ENCODE data around the gene SNAP25.

Gene SNAP25

DNA sequence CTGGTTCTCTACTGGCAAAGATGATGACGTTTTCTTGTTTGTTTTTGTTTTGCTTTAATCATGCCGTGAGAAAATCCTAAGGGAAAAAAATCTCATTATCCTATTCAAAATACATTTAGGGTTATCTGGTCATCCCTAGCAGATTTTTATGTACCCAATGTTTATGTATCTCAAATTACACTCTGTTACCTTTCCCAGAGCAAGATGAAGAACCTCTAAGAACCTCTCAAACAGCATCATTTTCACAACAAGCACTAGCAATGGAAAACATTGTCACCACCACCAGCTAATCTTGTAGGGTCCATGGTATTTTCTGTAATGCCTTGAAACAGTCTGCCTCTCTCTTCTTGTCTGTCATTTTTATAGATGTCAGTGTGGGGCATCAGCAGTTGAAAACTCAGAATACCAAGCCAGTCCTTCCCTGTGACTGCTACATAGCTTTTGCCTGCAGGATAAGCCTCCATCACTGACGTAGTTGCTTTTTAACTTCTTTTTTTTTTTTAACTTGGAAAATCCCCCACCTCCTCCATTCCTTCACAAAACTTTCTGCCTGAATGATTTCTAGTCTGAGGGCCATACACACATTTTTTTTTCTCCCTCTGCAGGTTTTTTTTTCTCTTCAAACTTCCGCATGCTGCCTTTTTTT, 2.4 kb upstream of the SNAP25 start:
- H4K20me1 ChIP-seq (ENCODE audit: insufficient read depth, low read length) = no peaks in the 10 kb centered on the region
- H3K36me3 ChIP-seq (replicated peaks; ENCODE audit: insufficient read depth, low read length) = no peaks in the 10 kb centered on the region
- TF ChIP-seq EZH2phosphoT487 (IDR thresholded peaks at IDR 0.05; ENCODE audit: low read length) (no peak), EZH2 (optimal IDR thresholded peaks at IDR 0.05; ENCODE audit: low read depth, low read length) (no peak)
- TF ChIP-seq, protein P1, sequence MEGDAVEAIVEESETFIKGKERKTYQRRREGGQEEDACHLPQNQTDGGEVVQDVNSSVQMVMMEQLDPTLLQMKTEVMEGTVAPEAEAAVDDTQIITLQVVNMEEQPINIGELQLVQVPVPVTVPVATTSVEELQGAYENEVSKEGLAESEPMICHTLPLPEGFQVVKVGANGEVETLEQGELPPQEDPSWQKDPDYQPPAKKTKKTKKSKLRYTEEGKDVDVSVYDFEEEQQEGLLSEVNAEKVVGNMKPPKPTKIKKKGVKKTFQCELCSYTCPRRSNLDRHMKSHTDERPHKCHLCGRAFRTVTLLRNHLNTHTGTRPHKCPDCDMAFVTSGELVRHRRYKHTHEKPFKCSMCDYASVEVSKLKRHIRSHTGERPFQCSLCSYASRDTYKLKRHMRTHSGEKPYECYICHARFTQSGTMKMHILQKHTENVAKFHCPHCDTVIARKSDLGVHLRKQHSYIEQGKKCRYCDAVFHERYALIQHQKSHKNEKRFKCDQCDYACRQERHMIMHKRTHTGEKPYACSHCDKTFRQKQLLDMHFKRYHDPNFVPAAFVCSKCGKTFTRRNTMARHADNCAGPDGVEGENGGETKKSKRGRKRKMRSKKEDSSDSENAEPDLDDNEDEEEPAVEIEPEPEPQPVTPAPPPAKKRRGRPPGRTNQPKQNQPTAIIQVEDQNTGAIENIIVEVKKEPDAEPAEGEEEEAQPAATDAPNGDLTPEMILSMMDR (IDR thresholded peaks at IDR 0.05; ENCODE audit: low read length) = no peak
- no peaks in the 10 kb centered on the region for H3K4me1 ChIP-seq (ENCODE audit: low read length)
- H3K4me3 ChIP-seq (ENCODE audit: low read length) = no peak overlapping the region
- H3K9me2 ChIP-seq (replicated peaks; ENCODE audit: insufficient read depth, low read length) = no peaks in the 10 kb centered on the region
- no peaks in the 10 kb centered on the region for H3K79me2 ChIP-seq (ENCODE audit: low read length)
- no peak overlapping the region for H3K9ac ChIP-seq (ENCODE audit: low read length)
- H3K4me2 ChIP-seq (ENCODE audit: low read depth, low read length) = no peak overlapping the region
- H3F3A ChIP-seq (ENCODE audit: insufficient read depth, low read length) = no peaks in the 10 kb centered on the region
- no peak overlapping the region for H3K27ac ChIP-seq (ENCODE audit: low read length)
- DNase-seq = no peak
- H3K27me3 ChIP-seq (replicated peaks; ENCODE audit: insufficient read depth, low read length) = no peaks in the 10 kb centered on the region
- no peaks in the 10 kb centered on the region for H3K9me3 ChIP-seq (replicated peaks; ENCODE audit: insufficient read depth, low read length)
- H2AFZ ChIP-seq (ENCODE audit: low read length) = no peak overlapping the region

DNA sequence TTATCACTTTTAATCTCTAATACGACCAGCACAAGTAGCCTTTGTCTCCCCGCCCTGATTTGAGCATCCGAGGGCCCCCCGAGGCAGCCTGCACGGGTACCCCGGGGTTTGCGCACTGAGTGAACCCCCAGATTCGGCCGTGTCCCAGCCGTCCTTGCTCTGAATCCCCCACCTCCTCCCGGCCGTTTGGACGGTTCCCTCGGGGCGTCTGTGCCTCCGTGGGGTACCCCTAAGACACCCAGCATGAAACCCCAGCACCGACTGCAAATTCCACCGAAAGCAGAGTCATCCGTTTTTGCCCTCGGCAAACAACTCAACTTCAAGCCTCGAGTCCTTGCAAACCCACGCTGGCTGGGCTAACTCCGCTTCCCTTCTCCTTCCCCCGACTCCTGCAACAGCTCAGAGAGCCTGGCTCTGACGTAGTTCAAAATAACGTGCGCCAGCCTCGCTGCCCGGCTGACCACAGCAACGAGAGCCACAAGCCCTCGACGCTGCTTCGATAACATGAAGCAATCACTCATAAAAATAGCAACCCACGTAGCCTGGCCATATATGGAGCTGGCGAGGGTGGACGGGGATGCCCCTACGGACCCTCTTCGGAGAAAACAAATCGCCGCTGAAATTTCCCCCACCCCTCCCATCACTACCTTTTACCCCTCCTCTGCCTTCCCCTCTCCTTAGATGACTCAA, 764 bp upstream of the SNAP25 start:
- no peaks in the 10 kb centered on the region for H3K9me3 ChIP-seq (replicated peaks; ENCODE audit: insufficient read depth, low read length)
- no peaks in the 10 kb centered on the region for H3K36me3 ChIP-seq (replicated peaks; ENCODE audit: insufficient read depth, low read length)
- TF ChIP-seq EZH2 (optimal IDR thresholded peaks at IDR 0.05; ENCODE audit: low read depth, low read length) = no peak
- TF ChIP-seq EZH2phosphoT487 (IDR thresholded peaks at IDR 0.05; ENCODE audit: low read length) = no peak
- TF ChIP-seq, protein P1 (IDR thresholded peaks at IDR 0.05; ENCODE audit: low read length) = no peak
- no peaks in the 10 kb centered on the region for H3K27me3 ChIP-seq (replicated peaks; ENCODE audit: insufficient read depth, low read length)
- H3K4me3 ChIP-seq (ENCODE audit: low read length) = no peak overlapping the region
- no peaks in the 10 kb centered on the region for H3K4me1 ChIP-seq (ENCODE audit: low read length)
- no peak overlapping the region for H3K9ac ChIP-seq (ENCODE audit: low read length)
- H3K27ac ChIP-seq (ENCODE audit: low read length) = no peak overlapping the region
- no peak for DNase-seq
- no peak overlapping the region for H2AFZ ChIP-seq (ENCODE audit: low read length)
- no peaks in the 10 kb centered on the region for H3K79me2 ChIP-seq (ENCODE audit: low read length)
- H3K4me2 ChIP-seq (ENCODE audit: low read depth, low read length) = no peak overlapping the region
- no peaks in the 10 kb centered on the region for H3K9me2 ChIP-seq (replicated peaks; ENCODE audit: insufficient read depth, low read length)
- no peaks in the 10 kb centered on the region for H3F3A ChIP-seq (ENCODE audit: insufficient read depth, low read length)
- H4K20me1 ChIP-seq (ENCODE audit: insufficient read depth, low read length) = no peaks in the 10 kb centered on the region

DNA sequence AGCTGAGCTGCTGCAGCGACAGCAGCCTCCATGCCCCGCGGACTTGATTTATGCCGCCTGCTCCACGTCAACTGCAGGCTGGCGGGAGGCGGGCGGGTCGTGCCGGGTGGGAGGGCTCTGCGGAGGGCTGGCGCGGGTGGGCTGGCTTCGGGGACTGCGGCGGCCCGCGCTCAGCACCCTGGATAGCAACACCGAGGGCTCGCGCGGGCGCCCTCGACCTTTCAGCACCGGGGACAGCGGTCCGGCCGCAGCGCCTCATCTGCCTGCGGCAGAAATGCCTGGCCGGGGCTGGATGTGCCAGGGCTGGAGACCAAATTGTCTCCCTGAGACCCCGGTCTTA, 792 bp downstream of the SNAP25 start:
- H3K9me2 ChIP-seq (replicated peaks; ENCODE audit: insufficient read depth, low read length) = no peaks in the 10 kb centered on the region
- no peaks in the 10 kb centered on the region for H3K79me2 ChIP-seq (ENCODE audit: low read length)
- TF ChIP-seq EZH2 (optimal IDR thresholded peaks at IDR 0.05; ENCODE audit: low read depth, low read length) (no peak), EZH2phosphoT487 (IDR thresholded peaks at IDR 0.05; ENCODE audit: low read length) (no peak)
- TF ChIP-seq, protein P1 (IDR thresholded peaks at IDR 0.05; ENCODE audit: low read length) = no peak
- no peak overlapping the region for H3K4me2 ChIP-seq (ENCODE audit: low read depth, low read length)
- H3K36me3 ChIP-seq (replicated peaks; ENCODE audit: insufficient read depth, low read length) = no peaks in the 10 kb centered on the region
- peak; percentile 66 for DNase-seq
- H3K9ac ChIP-seq (ENCODE audit: low read length) = no peak overlapping the region
- no peaks in the 10 kb centered on the region for H3K4me1 ChIP-seq (ENCODE audit: low read length)
- H2AFZ ChIP-seq (ENCODE audit: low read length) = no peak overlapping the region
- no peak overlapping the region for H3K27ac ChIP-seq (ENCODE audit: low read length)
- no peaks in the 10 kb centered on the region for H4K20me1 ChIP-seq (ENCODE audit: insufficient read depth, low read length)
- no peak overlapping the region for H3K4me3 ChIP-seq (ENCODE audit: low read length)
- H3K27me3 ChIP-seq (replicated peaks; ENCODE audit: insufficient read depth, low read length) = no peaks in the 10 kb centered on the region
- H3K9me3 ChIP-seq (replicated peaks; ENCODE audit: insufficient read depth, low read length) = no peaks in the 10 kb centered on the region
- H3F3A ChIP-seq (ENCODE audit: insufficient read depth, low read length) = no peaks in the 10 kb centered on the region
